Stimulated activated naive B cell treated with anti-CD40 and anti-IgM and Interleukin-4, amounts not matched to agents 10 μg/mL and 1 μg/mL and 100 μg/mL, for 72 hours (primary cell): ENCODE results near the gene NPR3.

Source experiments
- ATAC-seq, 2 donors: fragments of 150-1000 bp; cut with Tn5 transposase; replicated peaks; 2 replicates each; pipeline ENCODE4 v1.10.0; 2021; ENCODE audit warnings: moderate library complexity in 1 of 2
- DNase-seq: peaks from one replicate; pipeline ENCODE4 v3.0.0; 2021
- H3K27ac Mint-ChIP-seq: one replicate; pipeline ENCODE4 v1.8.0; 2022; ENCODE audit warnings: mild to moderate bottlenecking, mixed read lengths
- H3K27me3 Mint-ChIP-seq, 2 donors: one replicate each; pipeline ENCODE4 v1.8.0; 2022; ENCODE audit warnings: mixed read lengths in 2 of 2
- H3K36me3 Mint-ChIP-seq, 2 donors: one replicate each; pipeline ENCODE4 v1.8.0; 2022; ENCODE audit warnings: mixed read lengths in 2 of 2, mild to moderate bottlenecking in 1 of 2
- H3K4me1 Mint-ChIP-seq, 2 donors: one replicate each; pipeline ENCODE4 v1.8.0; 2022; ENCODE audit warnings: mixed read lengths in 2 of 2, mild to moderate bottlenecking in 1 of 2
- H3K4me3 Mint-ChIP-seq, 2 donors: one replicate each; pipeline ENCODE4 v1.8.0; 2022; ENCODE audit warnings: mild to moderate bottlenecking in 2 of 2, mixed read lengths in 2 of 2, moderate library complexity in 1 of 2
- H3K9me3 Mint-ChIP-seq, 2 donors: one replicate each; pipeline ENCODE4 v1.8.0; 2022; ENCODE audit warnings: mixed read lengths in 2 of 2, mild to moderate bottlenecking in 1 of 2

NPR3 gene, protein sequence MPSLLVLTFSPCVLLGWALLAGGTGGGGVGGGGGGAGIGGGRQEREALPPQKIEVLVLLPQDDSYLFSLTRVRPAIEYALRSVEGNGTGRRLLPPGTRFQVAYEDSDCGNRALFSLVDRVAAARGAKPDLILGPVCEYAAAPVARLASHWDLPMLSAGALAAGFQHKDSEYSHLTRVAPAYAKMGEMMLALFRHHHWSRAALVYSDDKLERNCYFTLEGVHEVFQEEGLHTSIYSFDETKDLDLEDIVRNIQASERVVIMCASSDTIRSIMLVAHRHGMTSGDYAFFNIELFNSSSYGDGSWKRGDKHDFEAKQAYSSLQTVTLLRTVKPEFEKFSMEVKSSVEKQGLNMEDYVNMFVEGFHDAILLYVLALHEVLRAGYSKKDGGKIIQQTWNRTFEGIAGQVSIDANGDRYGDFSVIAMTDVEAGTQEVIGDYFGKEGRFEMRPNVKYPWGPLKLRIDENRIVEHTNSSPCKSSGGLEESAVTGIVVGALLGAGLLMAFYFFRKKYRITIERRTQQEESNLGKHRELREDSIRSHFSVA

GRCh38 chr5:32710550-32711361, at the start of gene NPR3:
TSS of gene NPR3 (plus strand) at chr5:32711321. CDS start at chr5:32711777, 456 bp downstream.
- H3K36me3 Mint-ChIP-seq: no peaks in the 10 kb centered on the region

DNA sequence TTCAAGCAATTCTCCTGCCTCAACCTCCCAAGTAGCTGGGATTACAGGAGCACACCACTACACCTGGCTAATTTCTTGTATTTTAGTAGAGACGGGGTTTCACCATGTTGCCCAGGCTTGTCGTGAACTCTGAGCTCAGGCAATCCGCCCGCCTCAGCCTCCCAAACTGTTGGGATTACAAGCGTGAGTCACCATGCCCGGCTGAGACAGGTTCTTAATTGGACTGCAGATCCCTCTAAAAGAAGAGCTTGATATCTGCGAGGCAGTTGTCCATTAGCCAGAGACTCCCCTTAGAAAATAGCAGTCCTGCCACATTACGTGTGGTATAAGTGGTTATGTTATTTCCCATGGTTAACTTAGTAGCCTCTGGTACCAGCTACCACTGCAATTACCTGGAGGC, 46.6 kb upstream of the NPR3 start:
- H3K27me3 Mint-ChIP-seq: peaks cover 0 to 12% of the 10 kb centered on the region in 2 donors

More at GRCh38 chr5:32710550-32711361, at the start of gene NPR3:
- peaks cover 56 to 70% of the 10 kb centered on the region in 2 donors for H3K27me3 Mint-ChIP-seq
- peak; percentile 30 to 35 for ATAC-seq
- DNase-seq: no peak
- peak within 1 kb of the TSS; percentile 74 to 86 for H3K4me3 Mint-ChIP-seq
- peaks cover 25 to 47% of the 10 kb centered on the region in 2 donors for H3K4me1 Mint-ChIP-seq
- no peaks in the 10 kb centered on the region for H3K9me3 Mint-ChIP-seq
- peak within 1 kb of the TSS; percentile 88 for H3K27ac Mint-ChIP-seq

DNA sequence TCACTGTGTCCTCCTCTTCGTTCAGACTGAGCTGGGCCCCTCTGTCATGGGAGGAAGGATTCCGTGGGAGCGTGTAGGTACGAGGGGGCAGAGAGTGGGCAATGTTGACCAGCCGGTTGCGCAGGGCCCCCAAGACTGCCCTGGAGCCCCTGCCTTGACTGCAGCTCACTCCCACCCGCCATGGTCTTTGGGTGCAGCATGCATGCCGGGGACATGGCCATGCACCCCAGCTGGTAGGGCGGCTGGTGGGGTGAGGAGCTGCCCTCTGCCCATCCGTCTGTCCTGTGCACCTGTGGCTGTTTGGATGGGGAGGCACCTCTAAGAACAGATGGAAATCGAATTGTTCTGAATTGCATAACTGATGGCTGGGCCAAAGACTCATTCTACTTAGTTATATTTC, 42.6 kb upstream of the NPR3 start:
- H3K4me3 Mint-ChIP-seq: no peak overlapping the region
- DNase-seq: no peak
- no peak for ATAC-seq
- no peaks in the 10 kb centered on the region for H3K4me1 Mint-ChIP-seq
- H3K27me3 Mint-ChIP-seq: peaks cover 0 to 7% of the 10 kb centered on the region in 2 donors
- H3K9me3 Mint-ChIP-seq: peaks cover 12 to 17% of the 10 kb centered on the region in 2 donors
- peaks cover 2 to 3% of the 10 kb centered on the region in 2 donors for H3K36me3 Mint-ChIP-seq
- H3K27ac Mint-ChIP-seq: no peak overlapping the region

More for the DNA sequence above, 46.6 kb upstream of the NPR3 start:
- Mint-ChIP-seq H3K36me3 (no peaks in the 10 kb centered on the region), H3K4me1 (no peaks in the 10 kb centered on the region), H3K4me3 (no peak overlapping the region), H3K27ac (no peak overlapping the region), H3K9me3 (peaks cover 12 to 18% of the 10 kb centered on the region in 2 donors)
- DNase-seq: no peak
- ATAC-seq: no peak

GRCh38 chr5:32673272-32673671, 37.8 kb upstream of the NPR3 start:
- DNase-seq (no peak), ATAC-seq (no peak)
- Mint-ChIP-seq H3K9me3 (peaks cover 12 to 16% of the 10 kb centered on the region in 2 donors), H3K27me3 (no peaks in the 10 kb centered on the region), H3K27ac (no peak overlapping the region), H3K4me1 (no peaks in the 10 kb centered on the region), H3K36me3 (peaks cover 2 to 3% of the 10 kb centered on the region in 2 donors), H3K4me3 (no peak overlapping the region)

DNA sequence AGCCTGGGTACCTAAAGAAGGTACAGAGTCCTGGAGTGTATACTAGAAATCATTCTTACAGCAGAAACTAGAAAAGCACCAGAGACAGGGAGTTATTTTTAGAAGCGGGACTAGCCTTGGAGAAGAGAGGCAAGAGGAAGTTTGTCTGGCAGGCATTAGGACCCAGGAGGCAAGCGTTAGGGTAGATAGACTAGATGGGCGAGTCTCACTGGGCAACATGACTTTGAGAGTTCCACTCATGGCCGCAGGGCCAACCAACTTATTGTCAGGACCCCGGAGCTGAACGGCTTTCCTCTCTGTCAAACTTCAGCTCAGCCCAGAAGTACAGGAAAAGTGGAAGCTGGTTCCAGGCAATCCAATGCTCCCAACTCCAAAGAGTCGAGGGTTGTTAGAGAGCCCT, 34.1 kb upstream of the NPR3 start:
- Mint-ChIP-seq H3K27me3 (peaks cover 0 to 5% of the 10 kb centered on the region in 2 donors), H3K9me3 (peaks cover 6 to 9% of the 10 kb centered on the region in 2 donors), H3K27ac (no peak overlapping the region), H3K4me3 (no peak overlapping the region), H3K4me1 (no peaks in the 10 kb centered on the region), H3K36me3 (peaks cover 0 to 3% of the 10 kb centered on the region in 2 donors)
- DNase-seq (no peak), ATAC-seq (no peak)

DNA sequence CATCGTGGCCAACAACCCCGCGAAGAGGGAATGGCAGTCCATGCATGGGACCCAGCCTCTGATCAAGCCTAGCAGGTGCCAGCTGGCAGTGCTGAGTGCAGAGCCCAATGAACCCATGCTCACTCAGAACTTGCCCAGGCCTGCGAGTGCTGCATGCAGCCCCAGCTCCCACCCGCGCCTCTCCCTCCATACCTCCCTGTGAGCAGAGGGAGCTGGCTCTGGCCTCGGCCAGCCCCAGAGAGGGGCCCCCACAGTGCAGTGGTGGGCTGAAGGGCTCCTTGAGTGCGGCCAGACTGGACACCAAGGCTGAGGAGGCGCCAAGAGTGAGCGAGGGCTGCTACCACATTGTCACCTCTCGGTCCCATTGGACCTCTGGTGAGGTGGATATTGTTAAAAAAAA, 32.6 kb upstream of the NPR3 start:
- H3K27me3 Mint-ChIP-seq: peaks cover 0 to 5% of the 10 kb centered on the region in 2 donors
- no peak overlapping the region for H3K4me3 Mint-ChIP-seq
- ATAC-seq: no peak
- H3K36me3 Mint-ChIP-seq: peaks cover 0 to under 1% of the 10 kb centered on the region in 2 donors
- H3K27ac Mint-ChIP-seq: no peak overlapping the region
- H3K9me3 Mint-ChIP-seq: peaks cover 1 to 3% of the 10 kb centered on the region in 2 donors
- no peak for DNase-seq
- H3K4me1 Mint-ChIP-seq: no peaks in the 10 kb centered on the region

DNA sequence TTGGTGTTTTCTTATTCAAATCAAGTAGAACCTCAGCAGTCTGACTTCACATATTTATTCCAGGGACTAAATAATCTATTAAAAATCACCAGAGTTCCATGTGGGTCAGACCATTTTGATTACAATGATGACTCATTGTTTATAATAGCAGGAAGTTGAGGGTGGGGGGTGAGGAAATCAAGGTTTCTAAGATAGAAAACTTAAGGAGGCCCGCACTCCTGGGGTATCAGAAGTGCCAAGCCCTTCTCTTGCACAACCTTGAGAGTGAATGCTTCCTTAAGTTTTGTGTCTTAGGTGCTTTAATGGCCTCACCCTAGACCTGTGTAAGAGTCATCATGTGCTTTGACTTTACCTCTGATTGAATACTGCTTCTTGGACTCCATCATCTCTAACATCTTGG, 31.9 kb upstream of the NPR3 start:
- DNase-seq (no peak), ATAC-seq (no peak)
- Mint-ChIP-seq H3K36me3 (peaks cover 0 to 6% of the 10 kb centered on the region in 2 donors), H3K27ac (no peak overlapping the region), H3K27me3 (peaks cover 0 to 5% of the 10 kb centered on the region in 2 donors), H3K4me1 (no peaks in the 10 kb centered on the region), H3K4me3 (no peak overlapping the region), H3K9me3 (peaks cover 6 to 9% of the 10 kb centered on the region in 2 donors)

- DNase-seq (no peak), ATAC-seq (no peak)
- no peak overlapping the region for H3K4me3 Mint-ChIP-seq
- H3K27me3 Mint-ChIP-seq: peaks cover 0 to 5% of the 10 kb centered on the region in 2 donors
- peaks cover 13 to 15% of the 10 kb centered on the region in 2 donors for H3K9me3 Mint-ChIP-seq
- H3K36me3 Mint-ChIP-seq: peaks cover 0 to 6% of the 10 kb centered on the region in 2 donors
- H3K27ac Mint-ChIP-seq: no peak overlapping the region
- H3K4me1 Mint-ChIP-seq: no peaks in the 10 kb centered on the region
Measured at GRCh38 chr5:32680183-32680582, 30.9 kb upstream of the NPR3 start.

- peaks cover 17 to 18% of the 10 kb centered on the region in 2 donors for H3K9me3 Mint-ChIP-seq
- no peak overlapping the region for H3K4me3 Mint-ChIP-seq
- DNase-seq: no peak
Measured at GRCh38 chr5:32683125-32683524, 28.0 kb upstream of the NPR3 start.

GRCh38 chr5:32684260-32684659, 26.9 kb upstream of the NPR3 start:
- peaks cover 17 to 18% of the 10 kb centered on the region in 2 donors for H3K9me3 Mint-ChIP-seq

More at GRCh38 chr5:32683125-32683524, 28.0 kb upstream of the NPR3 start:
- Mint-ChIP-seq H3K27me3 (peaks cover 4 to 13% of the 10 kb centered on the region in 2 donors), H3K27ac (no peak overlapping the region), H3K4me1 (no peaks in the 10 kb centered on the region), H3K36me3 (peaks cover 0 to 6% of the 10 kb centered on the region in 2 donors)
- no peak for ATAC-seq

DNA sequence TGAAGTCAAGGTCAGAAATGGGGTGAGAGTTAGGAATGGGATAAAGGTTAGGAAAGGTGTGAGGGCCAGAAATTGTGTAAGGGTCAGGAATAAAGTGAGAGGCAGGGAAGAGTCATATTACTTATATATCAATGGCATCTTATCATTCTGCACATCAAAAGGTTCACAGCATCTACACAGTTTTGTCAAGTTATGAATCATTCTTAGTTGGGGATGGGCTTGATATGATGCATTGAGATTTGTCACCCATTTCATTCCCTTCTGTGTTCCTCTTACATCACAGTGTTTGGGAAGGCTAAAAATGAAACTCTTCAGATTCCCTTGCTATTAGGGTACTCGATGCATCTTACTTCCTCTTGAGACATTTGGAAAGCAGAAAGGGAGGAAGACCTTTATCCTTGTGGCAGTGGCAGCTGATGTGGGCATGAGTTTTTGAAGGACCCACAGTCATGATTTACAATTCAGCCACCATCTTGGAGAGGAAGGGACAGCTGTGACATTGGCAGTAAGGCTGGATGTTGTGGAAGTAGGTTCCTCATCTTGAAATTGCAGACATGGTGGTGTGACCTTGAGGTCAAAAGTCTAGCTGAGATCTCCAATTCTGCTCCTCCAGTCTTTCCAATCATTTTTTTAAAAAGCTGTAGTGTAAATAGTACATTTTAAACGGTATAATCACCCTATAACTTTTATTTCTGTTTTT, 24.2 kb upstream of the NPR3 start:
- no peak overlapping the region for H3K4me3 Mint-ChIP-seq
- H3K27me3 Mint-ChIP-seq: peaks cover 8 to 16% of the 10 kb centered on the region in 2 donors
- ATAC-seq (no peak), DNase-seq (no peak)
- peaks cover 17 to 18% of the 10 kb centered on the region in 2 donors for H3K9me3 Mint-ChIP-seq
- peaks cover 0 to 6% of the 10 kb centered on the region in 2 donors for H3K36me3 Mint-ChIP-seq
- H3K27ac Mint-ChIP-seq: no peak overlapping the region
- H3K4me1 Mint-ChIP-seq: no peaks in the 10 kb centered on the region

More at GRCh38 chr5:32684260-32684659, 26.9 kb upstream of the NPR3 start:
- Mint-ChIP-seq H3K4me3 (no peak overlapping the region), H3K4me1 (no peaks in the 10 kb centered on the region), H3K36me3 (peaks cover 0 to 6% of the 10 kb centered on the region in 2 donors), H3K27me3 (peaks cover 8 to 20% of the 10 kb centered on the region in 2 donors), H3K27ac (no peak overlapping the region)
- ATAC-seq (no peak), DNase-seq (no peak)

GRCh38 chr5:32687499-32687831, 23.7 kb upstream of the NPR3 start:
- DNase-seq (no peak), ATAC-seq (no peak)
- no peak overlapping the region for H3K27ac Mint-ChIP-seq
- peaks cover 0 to 6% of the 10 kb centered on the region in 2 donors for H3K36me3 Mint-ChIP-seq
- no peaks in the 10 kb centered on the region for H3K4me1 Mint-ChIP-seq
- H3K9me3 Mint-ChIP-seq: peaks cover 17 to 18% of the 10 kb centered on the region in 2 donors
- H3K27me3 Mint-ChIP-seq: peaks cover 8 to 16% of the 10 kb centered on the region in 2 donors
- no peak overlapping the region for H3K4me3 Mint-ChIP-seq

GRCh38 chr5:32690153-32690552, 21.0 kb upstream of the NPR3 start:
- Mint-ChIP-seq H3K4me3 (no peak overlapping the region), H3K9me3 (peaks cover 3 to 4% of the 10 kb centered on the region in 2 donors), H3K27ac (no peak overlapping the region), H3K27me3 (peaks cover 8 to 16% of the 10 kb centered on the region in 2 donors), H3K36me3 (no peaks in the 10 kb centered on the region), H3K4me1 (no peaks in the 10 kb centered on the region)
- ATAC-seq (no peak), DNase-seq (no peak)

- Mint-ChIP-seq H3K4me1 (no peaks in the 10 kb centered on the region), H3K36me3 (no peaks in the 10 kb centered on the region)
Measured at GRCh38 chr5:32690666-32691065, 20.5 kb upstream of the NPR3 start.

More at GRCh38 chr5:32690666-32691065, 20.5 kb upstream of the NPR3 start:
- Mint-ChIP-seq H3K27ac (no peak overlapping the region), H3K27me3 (peaks cover 8 to 16% of the 10 kb centered on the region in 2 donors), H3K9me3 (peaks cover 3 to 4% of the 10 kb centered on the region in 2 donors), H3K4me3 (no peak overlapping the region)
- DNase-seq (no peak), ATAC-seq (no peak)
